Neural progenitor cell (in vitro differentiated cells): ENCODE measurements around the gene TSPAN16. TPM values are rescaled to one million over a fixed set of nuclear protein-coding genes. Genes with fewer than 3 reads are reported as not detected.

Source experiments
- DNase-seq: peaks from one replicate; pipeline ENCODE4 v3.0.0-alpha.2; 2016; ENCODE audit warnings: low spot score
- H2AFZ ChIP-seq: fragments of 200-600 bp; sonication (generic); replicated peaks from 2 replicates; pipeline ENCODE4 v1.6.1; 2016; ENCODE audit warnings: antibody characterized with exemption
- H3F3A ChIP-seq: fragments of 200-600 bp; sonication (generic); 2 replicates; pipeline ENCODE4 v1.6.1; 2016; ENCODE audit warnings: antibody characterized with exemption, low read depth
- H3K27ac ChIP-seq: fragments of 200-600 bp; sonication (generic); 2 replicates; pipeline ENCODE4 v1.5.1; 2016; ENCODE audit warnings: mild to moderate bottlenecking
- H3K27me3 ChIP-seq: fragments of 200-600 bp; sonication (generic); 2 replicates; pipeline ENCODE4 v1.6.1; 2016; ENCODE audit warnings: mild to moderate bottlenecking, moderate library complexity
- H3K36me3 ChIP-seq: fragments of 200-600 bp; sonication (generic); 2 replicates; pipeline ENCODE4 v1.5.1; 2016
- H3K4me1 ChIP-seq: fragments of 200-600 bp; sonication (generic); 2 replicates; pipeline ENCODE4 v1.6.1; 2016; ENCODE audit warnings: mixed run types
- H3K4me2 ChIP-seq: fragments of 200-600 bp; sonication (generic); 2 replicates; pipeline ENCODE4 v1.6.1; 2016
- H3K4me3 ChIP-seq: fragments of 200-600 bp; sonication (generic); 2 replicates; pipeline ENCODE4 v1.5.1; 2016
- H3K79me2 ChIP-seq: fragments of 200-600 bp; sonication (generic); 2 replicates; pipeline ENCODE4 v1.6.1; 2016; ENCODE audit warnings: low read depth
- H3K9ac ChIP-seq: fragments of 200-600 bp; sonication (generic); 2 replicates; pipeline ENCODE4 v1.6.1; 2016
- H3K9me3 ChIP-seq: fragments of 200-600 bp; sonication (generic); 2 replicates; pipeline ENCODE4 v1.5.1; 2016; ENCODE audit warnings: low read depth
- H4K20me1 ChIP-seq: fragments of 200-600 bp; sonication (generic); 2 replicates; pipeline ENCODE4 v1.6.1; 2016; ENCODE audit warnings: low read depth
- H3K27ac Mint-ChIP-seq: 3 replicates; pipeline ENCODE4 v1.8.0; 2021; ENCODE audit warnings: mixed read lengths
- H3K27me3 Mint-ChIP-seq: 2 replicates; pipeline ENCODE4 v1.8.0; 2022; ENCODE audit warnings: low read depth, mild to moderate bottlenecking, inconsistent platforms, moderate library complexity, mixed read lengths; ENCODE audit not compliant: insufficient read depth
- H3K36me3 Mint-ChIP-seq: 3 replicates; pipeline ENCODE4 v1.8.0; 2021; ENCODE audit warnings: mixed read lengths
- H3K4me1 Mint-ChIP-seq: 3 replicates; pipeline ENCODE4 v1.8.0; 2021; ENCODE audit warnings: mixed read lengths
- H3K4me3 Mint-ChIP-seq: 3 replicates; pipeline ENCODE4 v1.8.0; 2021; ENCODE audit warnings: mild to moderate bottlenecking, moderate library complexity, mixed read lengths
- H3K9me3 Mint-ChIP-seq: 3 replicates; pipeline ENCODE4 v1.8.0; 2020; ENCODE audit warnings: mixed read lengths
- CTCF ChIP-seq: fragments of 200-600 bp; sonication (generic); IDR thresholded peaks from 2 replicates; pipeline ENCODE4 v1.5.1; 2017; ENCODE audit warnings: antibody characterized with exemption, mild to moderate bottlenecking
- EZH2 ChIP-seq: fragments of 200-600 bp; sonication (generic); IDR thresholded peaks from 2 replicates; pipeline ENCODE4 v1.6.1; 2017; ENCODE audit warnings: antibody characterized with exemption, mild to moderate bottlenecking, moderate library complexity
- EZH2phosphoT487 ChIP-seq: fragments of 200-600 bp; sonication (generic); IDR thresholded peaks from 2 replicates; pipeline ENCODE4 v1.6.1; 2017; ENCODE audit warnings: antibody characterized with exemption
- total RNA-seq: library from RNA; depleted of rRNA; stranded (reverse); fragments of >200 nt; gene quantifications from 2 replicates; pipeline ENCODE4 v1.2.3, GENCODE V29; 2015; ENCODE audit warnings: low replicate concordance

TSPAN16 gene
- total RNA-seq, 1 donor from 2014 or later: not detected

- Histone ChIP-seq H3K36me3 (no peaks in the 10 kb centered on the region), H3K27ac (no peak overlapping the region), H3K9ac (no peak overlapping the region), H2AFZ (no peak overlapping the region), H3K79me2 (no peaks in the 10 kb centered on the region), H3K4me2 (no peak overlapping the region), H3K9me3 (no peaks in the 10 kb centered on the region), H4K20me1 (no peaks in the 10 kb centered on the region), H3K4me1 (no peaks in the 10 kb centered on the region), H3K27me3 (no peaks in the 10 kb centered on the region), H3K4me3 (no peak overlapping the region), H3F3A (peaks cover 3% of the 10 kb centered on the region)
- peaks cover 6% of the 10 kb centered on the region for H3K9me3 Mint-ChIP-seq
- TF ChIP-seq EZH2phosphoT487 (no peak), CTCF (no peak), EZH2 (no peak)
- H3K27ac Mint-ChIP-seq: no peak overlapping the region
- H3K27me3 Mint-ChIP-seq: no peaks in the 10 kb centered on the region
- H3K36me3 Mint-ChIP-seq: no peaks in the 10 kb centered on the region
- no peak overlapping the region for H3K4me3 Mint-ChIP-seq
- peaks cover 11% of the 10 kb centered on the region for H3K4me1 Mint-ChIP-seq
- DNase-seq: no peak
Observed at GRCh38 chr19:11273296-11273695, 22.7 kb upstream of the TSPAN16 start.

GRCh38 chr19:11273989-11274388 is 22.0 kb upstream of the TSPAN16 start:
- Mint-ChIP-seq H3K27ac (no peak overlapping the region), H3K4me3 (no peak overlapping the region), H3K9me3 (peaks cover 6% of the 10 kb centered on the region), H3K27me3 (no peaks in the 10 kb centered on the region), H3K4me1 (peaks cover 7% of the 10 kb centered on the region), H3K36me3 (no peaks in the 10 kb centered on the region)
- H3F3A ChIP-seq: no peaks in the 10 kb centered on the region
- H3K36me3 ChIP-seq: no peaks in the 10 kb centered on the region
- H3K4me1 ChIP-seq: no peaks in the 10 kb centered on the region
- H4K20me1 ChIP-seq: no peaks in the 10 kb centered on the region
- H3K27ac ChIP-seq: no peak overlapping the region
- no peaks in the 10 kb centered on the region for H3K9me3 ChIP-seq
- H3K4me2 ChIP-seq: no peak overlapping the region
- no peaks in the 10 kb centered on the region for H3K27me3 ChIP-seq
- no peak overlapping the region for H3K4me3 ChIP-seq
- no peak for DNase-seq
- no peak overlapping the region for H2AFZ ChIP-seq
- H3K79me2 ChIP-seq: no peaks in the 10 kb centered on the region
- H3K9ac ChIP-seq: no peak overlapping the region
- TF ChIP-seq EZH2 (no peak), CTCF (no peak), EZH2phosphoT487 (no peak)

GRCh38 chr19:11274533-11275086 is 21.4 kb upstream of the TSPAN16 start:
- H3K36me3 ChIP-seq: no peaks in the 10 kb centered on the region
- no peaks in the 10 kb centered on the region for H4K20me1 ChIP-seq
- H3K4me3 Mint-ChIP-seq: no peak overlapping the region
- no peak for TF ChIP-seq CTCF
- no peak for TF ChIP-seq EZH2phosphoT487
- no peak for TF ChIP-seq EZH2
- no peaks in the 10 kb centered on the region for H3K9me3 ChIP-seq
- no peak overlapping the region for H3K4me3 ChIP-seq
- no peaks in the 10 kb centered on the region for H3F3A ChIP-seq
- peaks cover 4% of the 10 kb centered on the region for H3K4me1 Mint-ChIP-seq
- H3K27me3 Mint-ChIP-seq: no peaks in the 10 kb centered on the region
- no peak overlapping the region for H3K27ac ChIP-seq
- H3K79me2 ChIP-seq: no peaks in the 10 kb centered on the region
- no peak overlapping the region for H2AFZ ChIP-seq
- H3K4me2 ChIP-seq: no peak overlapping the region
- DNase-seq: no peak
- H3K4me1 ChIP-seq: no peaks in the 10 kb centered on the region
- no peaks in the 10 kb centered on the region for H3K36me3 Mint-ChIP-seq
- no peak overlapping the region for H3K9ac ChIP-seq
- peaks cover 8% of the 10 kb centered on the region for H3K9me3 Mint-ChIP-seq
- no peak overlapping the region for H3K27ac Mint-ChIP-seq
- H3K27me3 ChIP-seq: no peaks in the 10 kb centered on the region
